Measurements from ENCODE around the gene PCCA.

DNA sequence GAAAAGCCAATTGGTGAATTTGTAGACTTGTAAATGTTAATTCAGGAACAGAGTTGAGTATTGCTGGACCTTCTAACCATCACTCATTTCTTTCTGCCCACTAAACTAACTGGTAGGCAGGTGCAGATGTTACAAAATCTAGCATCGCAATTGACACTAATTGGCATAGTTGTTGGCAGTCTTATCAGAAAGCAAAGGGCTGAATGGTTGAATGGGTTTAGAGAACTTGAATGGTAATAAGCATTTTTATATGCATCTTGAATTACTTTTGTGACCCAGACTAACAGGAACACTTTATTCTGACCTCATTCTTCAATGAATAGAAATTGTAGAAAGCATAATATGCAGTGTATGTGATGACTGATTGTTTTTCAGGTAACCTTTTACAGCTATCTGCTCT is 310.6 kb downstream of the PCCA start:
- TF ChIP-seq, protein P1, sequence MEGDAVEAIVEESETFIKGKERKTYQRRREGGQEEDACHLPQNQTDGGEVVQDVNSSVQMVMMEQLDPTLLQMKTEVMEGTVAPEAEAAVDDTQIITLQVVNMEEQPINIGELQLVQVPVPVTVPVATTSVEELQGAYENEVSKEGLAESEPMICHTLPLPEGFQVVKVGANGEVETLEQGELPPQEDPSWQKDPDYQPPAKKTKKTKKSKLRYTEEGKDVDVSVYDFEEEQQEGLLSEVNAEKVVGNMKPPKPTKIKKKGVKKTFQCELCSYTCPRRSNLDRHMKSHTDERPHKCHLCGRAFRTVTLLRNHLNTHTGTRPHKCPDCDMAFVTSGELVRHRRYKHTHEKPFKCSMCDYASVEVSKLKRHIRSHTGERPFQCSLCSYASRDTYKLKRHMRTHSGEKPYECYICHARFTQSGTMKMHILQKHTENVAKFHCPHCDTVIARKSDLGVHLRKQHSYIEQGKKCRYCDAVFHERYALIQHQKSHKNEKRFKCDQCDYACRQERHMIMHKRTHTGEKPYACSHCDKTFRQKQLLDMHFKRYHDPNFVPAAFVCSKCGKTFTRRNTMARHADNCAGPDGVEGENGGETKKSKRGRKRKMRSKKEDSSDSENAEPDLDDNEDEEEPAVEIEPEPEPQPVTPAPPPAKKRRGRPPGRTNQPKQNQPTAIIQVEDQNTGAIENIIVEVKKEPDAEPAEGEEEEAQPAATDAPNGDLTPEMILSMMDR (IDR thresholded peaks at IDR 0.05; ENCODE audit: low read length): no peak
- no peak for TF ChIP-seq EZH2 (IDR thresholded peaks at IDR 0.05; ENCODE audit: borderline replicate concordance, low read length)

All from OCI-LY1 (cell line).